Activated naive CD4-positive, alpha-beta T cell treated with Interleukin-2 at 50 U/mL for 16 hours (primary cell): ENCODE data around the gene CPPED1.

Experiments used
- DNase-seq: peaks from one replicate; pipeline ENCODE4 v3.0.0-alpha.2; 2020

The CPPED1 gene

DNA sequence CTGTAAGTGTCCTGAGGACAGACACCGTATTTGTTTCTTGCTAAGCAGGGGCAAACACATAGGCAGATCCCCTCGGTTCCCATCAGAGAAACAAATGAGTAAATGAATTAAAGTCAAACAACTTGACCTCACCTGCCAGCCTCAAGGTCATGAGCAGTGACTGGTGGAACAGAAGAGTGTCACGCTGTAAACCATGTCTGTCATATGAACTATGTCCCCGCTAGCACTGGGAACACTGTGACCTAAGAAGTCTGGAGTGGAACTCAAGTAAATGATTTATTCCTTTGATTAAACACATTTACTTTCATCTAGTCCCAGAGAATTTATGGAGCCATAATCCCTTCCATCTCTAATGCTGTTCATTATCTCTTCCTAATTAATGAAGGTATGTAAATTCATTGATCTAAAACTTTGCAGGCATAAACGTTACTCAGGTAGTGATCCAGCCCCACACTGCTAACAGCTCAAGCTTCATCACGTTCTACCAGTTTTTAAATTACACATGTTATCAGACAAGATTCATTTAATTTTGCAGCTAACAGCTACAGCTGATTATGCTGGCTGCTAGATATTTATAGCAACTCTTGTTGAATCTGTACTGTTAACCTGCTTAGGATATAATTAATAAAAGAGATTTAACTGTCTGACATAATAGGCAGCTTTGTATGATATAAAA lies 38.7 kb downstream of the CPPED1 start:
- DNase-seq, result no peak

DNA sequence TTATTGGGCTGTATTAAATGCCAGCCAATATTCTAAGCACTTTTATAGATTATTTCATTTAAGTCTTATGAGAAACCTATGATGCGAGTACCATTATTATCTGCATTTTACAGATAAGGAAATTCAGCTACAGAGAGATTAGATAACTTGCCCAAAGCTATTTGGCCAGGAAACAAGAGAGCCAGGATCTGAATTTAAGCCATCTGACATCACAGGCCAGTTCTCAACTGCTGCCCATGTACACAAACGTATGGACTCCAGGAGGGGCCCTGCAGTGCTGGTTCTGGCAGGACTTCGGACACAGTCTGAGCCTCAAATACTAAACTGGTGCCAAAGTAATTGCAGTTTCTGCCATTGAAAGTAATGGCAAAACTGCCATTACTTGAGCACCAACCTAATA lies 40.2 kb downstream of the CPPED1 start:
- no peak for DNase-seq

- no peak for DNase-seq
Measured at GRCh38 chr16:12760819-12761611, 42.7 kb downstream of the CPPED1 start.

DNA sequence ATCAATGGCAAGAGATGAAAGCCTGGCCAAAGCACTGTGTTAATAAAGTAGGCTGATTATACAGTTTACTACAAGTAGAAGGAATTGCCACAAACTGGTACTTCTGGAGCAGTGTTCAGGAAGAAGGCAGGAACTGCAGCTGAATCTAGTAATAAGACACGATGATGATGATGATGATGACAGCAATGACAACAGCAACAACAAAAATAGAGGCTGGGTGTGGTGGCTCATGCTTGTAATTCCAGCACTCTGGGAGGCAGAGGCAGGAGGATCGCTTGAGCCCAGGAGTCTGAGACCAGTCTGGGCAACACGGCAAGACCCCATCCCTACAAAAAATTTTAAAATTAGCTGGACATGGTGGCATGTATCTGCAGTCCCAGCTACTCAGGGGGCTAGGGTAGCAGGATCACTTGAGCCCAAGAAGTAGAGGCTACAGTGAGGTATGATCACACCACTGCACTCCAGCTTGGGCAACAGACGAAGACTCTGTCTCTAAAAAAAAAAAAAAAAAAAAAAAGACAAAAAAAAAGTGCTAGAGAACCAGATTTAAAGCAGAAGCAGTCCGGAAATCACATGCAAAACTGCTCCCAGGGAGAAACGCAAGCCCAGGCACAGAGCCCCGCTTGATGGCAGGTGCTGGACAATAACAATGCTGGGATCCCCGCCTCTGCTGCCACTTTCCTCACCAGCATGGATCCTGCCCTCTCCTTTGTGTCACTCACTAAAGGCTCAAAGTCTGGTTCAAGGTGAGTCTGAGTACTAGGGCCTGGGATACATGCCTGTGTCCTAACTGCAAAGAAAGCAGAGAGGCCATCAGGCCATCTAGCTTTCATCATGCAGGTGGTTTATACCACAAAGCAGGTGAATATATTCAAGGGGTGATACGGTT lies 44.8 kb downstream of the CPPED1 start:
- no peak for DNase-seq

GRCh38 chr16:12758031-12758669 lies 45.5 kb downstream of the CPPED1 start:
- DNase-seq, result no peak

- DNase-seq, result no peak
Measured at GRCh38 chr16:12757546-12757945, 46.1 kb downstream of the CPPED1 start.

- no peak for DNase-seq
Measured at GRCh38 chr16:12754824-12755543, 48.7 kb downstream of the CPPED1 start.

DNA sequence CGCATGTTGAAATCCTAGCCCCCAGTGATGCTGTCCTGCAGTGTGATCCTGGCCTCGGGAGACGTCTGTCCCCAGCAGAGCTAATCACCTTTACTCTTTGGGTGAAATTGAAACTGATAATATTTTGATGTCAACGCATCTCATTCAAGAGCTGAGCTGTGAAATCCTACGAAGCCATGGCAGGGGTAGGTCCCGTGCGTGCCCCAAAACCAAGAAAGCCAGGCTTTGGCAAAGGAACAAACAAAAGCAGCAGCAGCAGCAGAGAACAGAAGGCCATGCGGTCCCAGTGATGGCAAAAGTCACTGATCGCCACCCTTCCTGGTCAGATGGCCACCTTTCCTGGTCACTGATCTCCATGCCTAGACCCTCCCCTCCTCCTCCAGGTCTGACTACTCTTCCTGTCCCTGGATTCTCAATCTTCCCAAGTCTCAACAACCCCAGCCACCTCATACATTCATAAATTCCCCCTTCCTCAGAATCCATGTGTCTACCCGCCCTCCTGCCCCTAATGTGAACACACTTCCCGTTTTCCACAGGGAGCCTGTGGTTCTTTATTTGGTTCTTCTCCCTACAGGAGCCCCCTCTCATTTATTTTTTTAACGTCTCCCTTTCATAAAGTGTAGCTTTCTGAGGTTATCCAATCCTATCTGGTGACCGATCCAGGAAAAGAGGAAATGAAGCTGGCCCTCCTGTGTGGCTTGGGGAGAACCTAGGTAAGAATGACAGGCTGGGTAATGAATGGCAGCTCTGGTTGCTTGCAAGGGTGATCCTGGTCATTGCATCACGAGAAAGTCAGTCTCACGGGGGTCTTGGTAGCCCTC lies 50.3 kb downstream of the CPPED1 start:
- DNase-seq, result no peak

DNA sequence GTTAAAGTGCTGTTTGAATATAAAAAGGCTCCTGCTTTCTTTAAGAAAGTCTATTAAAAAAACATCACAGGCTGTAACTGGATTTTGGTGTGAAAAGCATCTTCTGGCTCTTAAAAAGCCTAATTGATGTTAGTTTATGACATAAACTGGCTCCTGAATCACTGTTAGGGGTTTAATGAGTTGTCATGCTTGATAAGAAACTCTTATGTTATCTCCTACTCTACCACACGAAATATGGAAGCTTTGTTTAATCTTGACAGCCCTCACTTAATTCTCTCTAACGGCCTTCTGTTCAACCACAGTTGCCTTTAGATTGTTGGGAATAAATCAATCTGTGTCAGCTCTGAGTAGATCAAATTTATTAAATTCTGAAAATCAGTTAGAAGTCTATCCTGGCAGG lies 51.5 kb downstream of the CPPED1 start:
- no peak for DNase-seq

DNA sequence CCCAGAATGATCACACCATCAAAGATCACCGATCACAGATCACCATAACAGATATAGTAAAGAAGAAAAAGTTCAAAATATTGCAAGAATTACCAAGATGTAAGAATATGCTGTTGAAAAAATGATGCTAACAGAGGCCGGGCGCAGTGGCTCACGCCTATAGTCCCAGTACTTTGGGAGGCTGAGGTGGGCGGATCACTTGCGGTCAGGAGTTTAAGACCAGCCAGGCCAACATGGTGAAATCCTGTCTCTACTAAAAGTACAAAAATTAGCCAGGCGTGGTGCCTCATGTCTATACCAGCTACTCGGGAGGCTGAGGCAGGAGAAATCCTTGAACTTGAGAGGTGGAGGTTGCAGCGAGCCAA lies 53.2 kb downstream of the CPPED1 start:
- DNase-seq, result peak; percentile 9

DNA sequence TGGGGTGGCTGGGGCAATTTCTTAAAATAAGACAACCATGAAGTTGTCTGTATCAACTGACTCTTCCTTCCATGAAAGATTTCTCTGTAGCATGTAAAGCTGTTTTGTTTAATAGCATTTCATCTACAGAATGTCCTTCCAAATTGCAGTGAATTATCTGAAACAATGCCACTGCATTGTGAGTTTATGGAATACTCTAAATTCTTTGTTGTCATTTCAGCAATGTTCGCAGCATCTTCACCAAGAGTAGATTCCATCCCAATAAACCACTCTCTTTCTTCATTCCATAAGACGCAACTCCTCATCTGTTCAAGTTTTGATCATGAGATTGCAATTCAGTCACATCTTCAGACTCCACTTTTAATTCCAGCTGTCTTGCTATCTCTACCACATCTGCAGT lies 54.6 kb downstream of the CPPED1 start:
- no peak for DNase-seq

DNA sequence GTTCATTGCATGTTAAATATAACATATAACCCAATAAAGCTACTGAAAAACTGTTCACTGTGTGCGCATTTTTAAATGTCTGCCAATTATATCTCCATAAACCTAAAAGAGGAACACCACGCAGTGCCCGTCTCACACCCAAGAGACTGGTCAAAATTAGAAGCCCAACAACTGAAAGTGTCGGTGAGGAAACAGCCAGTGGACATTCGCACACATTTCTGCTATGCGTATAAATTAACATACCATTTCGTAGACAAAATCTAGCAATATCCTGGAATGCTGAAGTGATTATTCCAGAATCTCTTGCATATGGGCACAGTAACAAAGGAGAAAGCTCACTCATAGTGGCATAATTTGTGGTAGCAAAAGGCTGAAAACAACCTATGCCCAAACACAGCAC lies 55.9 kb downstream of the CPPED1 start:
- no peak for DNase-seq

DNA sequence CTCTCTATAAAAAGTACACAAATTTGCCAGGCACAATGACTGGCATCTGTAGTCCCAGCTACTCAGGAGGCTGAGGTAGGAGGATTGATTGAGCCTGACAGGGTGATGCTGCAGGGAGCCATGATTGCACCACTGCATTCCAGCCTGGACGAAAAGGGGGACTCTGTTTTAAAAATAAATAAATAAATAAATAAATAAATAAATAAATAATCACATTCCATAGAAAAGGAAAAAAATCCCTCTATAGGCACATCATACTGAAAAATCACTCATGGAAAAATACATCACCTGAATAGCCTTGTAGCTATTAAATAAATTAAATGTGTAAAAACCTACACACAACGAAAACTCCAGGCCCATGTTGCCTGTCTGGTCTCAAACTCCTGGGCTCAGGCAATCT lies 56.4 kb downstream of the CPPED1 start:
- no peak for DNase-seq

GRCh38 chr16:12744860-12745259 lies 58.8 kb downstream of the CPPED1 start:
- DNase-seq, result no peak

GRCh38 chr16:12742741-12743140 lies 60.9 kb downstream of the CPPED1 start:
- DNase-seq, result no peak

DNA sequence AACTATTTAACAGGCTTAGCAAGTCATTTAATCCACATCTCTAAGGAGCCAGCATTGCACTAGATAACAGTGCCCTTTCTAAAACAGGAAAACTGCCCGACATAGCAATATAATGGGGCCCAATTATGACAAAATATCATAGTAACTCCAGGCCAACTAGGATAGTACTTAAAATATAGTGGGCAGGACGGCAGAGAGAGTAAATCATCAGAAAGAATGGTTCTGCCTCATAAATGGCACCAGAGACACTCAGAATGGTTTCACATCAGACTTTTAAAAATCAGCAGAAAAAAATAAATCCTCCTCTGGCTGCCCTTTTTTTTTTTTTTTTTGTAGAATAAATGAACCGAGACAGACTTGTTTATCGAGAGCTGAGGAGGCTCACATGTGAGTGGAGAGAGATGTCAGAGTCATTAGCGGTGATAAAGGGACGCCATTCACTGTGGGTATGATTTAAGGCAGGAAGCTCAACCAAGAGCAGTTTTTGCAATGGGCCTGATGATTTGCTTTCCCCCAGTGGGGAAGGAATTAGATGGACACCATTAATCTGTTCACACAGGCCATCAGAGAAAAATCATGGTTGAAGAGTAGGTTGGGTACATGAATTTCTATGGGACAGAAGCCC lies 62.6 kb downstream of the CPPED1 start:
- no peak for DNase-seq

DNA sequence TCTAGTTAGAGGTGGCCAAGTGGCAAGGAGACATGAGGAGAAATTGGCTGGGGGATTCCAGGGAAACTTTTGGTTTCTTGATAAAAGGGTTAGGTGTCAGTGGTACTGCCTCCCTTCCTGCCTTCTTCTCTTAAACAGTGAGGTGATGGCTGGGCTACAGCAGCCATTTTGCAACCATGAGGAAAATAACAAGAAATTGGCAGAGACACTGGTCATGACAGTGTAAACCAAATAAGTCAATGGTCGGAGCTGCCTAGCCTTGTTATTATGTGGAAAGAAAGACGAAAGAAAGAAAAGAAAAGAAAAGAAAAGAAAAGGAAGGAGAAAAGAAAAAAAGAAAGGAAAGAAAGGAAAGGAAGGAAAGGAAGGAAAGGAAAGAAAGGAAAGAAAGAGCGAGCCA lies 63.9 kb downstream of the CPPED1 start:
- no peak for DNase-seq

DNA sequence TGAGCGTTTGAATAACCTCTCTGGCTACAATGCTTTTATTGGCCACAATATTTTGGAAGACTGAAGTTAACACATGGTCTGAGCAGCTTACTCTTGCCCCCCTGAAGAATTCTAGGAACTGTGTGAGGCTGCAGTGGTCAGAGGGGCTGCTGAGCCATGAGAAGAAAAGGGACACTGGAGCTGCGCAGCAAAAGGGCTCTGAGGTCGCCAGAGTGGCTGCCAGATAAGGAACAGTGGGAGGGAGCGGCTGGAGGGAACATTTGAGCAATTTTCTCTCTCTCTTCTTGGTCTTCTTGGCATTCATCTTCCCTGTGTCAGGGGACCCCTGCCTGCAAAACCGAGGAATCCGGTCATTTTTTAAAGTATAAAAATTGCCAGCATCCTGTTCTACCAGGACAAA lies 66.1 kb downstream of the CPPED1 start:
- no peak for DNase-seq

GRCh38 chr16:12735805-12736204 lies 67.9 kb downstream of the CPPED1 start:
- DNase-seq, result no peak

- no peak for DNase-seq
Measured at GRCh38 chr16:12732600-12732999, 71.1 kb downstream of the CPPED1 start.

GRCh38 chr16:12729448-12729847 lies 74.2 kb downstream of the CPPED1 start:
- DNase-seq, result no peak
